GM12872 (cell line): ENCODE measurements around the gene IREB2.

ENCODE experiments used
- CTCF ChIP-seq: IDR thresholded peaks from 3 replicates; pipeline ENCODE4 v1.5.1; 2011; ENCODE audit warnings: low read depth, mild to moderate bottlenecking, low read length, moderate library complexity; ENCODE audit not compliant: insufficient read depth

The IREB2 gene

DNA sequence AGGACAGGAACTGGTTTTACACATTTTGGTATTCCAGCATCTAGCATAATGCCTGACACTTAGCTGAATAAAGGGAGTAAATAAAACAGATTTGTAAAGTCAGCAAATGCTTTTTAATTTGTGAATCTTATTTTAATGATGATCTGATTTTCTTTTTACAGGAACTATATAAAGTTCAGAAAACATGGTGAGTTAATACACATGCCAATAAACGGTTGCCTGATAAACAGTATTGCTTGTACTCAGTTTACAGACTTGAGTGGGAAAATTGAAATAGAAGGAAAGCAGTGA lies 103.7 kb downstream of the IREB2 start:
- TF ChIP-seq CTCF, result no peak

GRCh38 chr15:78542647-78543046 lies 104.6 kb downstream of the IREB2 start:
- no peak for TF ChIP-seq CTCF

DNA sequence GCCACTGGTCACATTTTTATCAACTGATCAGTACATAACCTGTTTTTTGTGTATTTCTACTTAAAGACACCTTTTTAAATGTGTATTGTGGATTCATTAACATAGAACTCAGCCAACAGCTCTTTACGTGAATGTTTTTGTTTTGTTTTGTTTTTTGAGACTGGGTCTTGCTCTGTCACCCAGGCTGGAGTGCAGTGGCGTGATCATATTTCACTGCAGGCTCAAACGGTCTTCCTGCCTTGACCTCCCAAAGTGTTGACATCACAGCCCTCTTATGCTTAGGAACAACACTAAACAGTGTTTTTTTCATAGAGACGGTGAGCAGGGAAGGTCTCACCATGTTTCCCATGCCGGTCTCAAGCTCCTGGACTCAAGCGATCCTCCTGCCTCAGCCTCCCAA lies 112.2 kb downstream of the IREB2 start:
- TF ChIP-seq CTCF, result no peak

DNA sequence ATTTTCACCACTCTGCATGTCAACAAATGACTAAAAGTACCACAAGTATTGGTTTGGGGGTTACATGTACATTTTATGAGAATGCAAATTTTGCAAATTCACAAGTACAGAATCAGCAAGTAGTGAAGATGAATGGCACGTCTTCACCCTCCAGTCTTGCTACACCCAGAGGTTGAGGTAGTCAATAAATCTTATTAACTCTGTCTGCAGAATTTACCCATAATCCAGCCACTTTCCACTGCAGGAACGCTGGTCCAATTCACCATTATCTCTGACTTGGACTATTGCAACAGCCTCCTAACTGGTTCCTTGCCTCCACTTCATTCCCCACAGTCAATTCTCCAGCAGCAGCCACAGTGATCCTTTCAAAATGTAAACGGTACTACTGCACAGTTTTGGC lies 112.8 kb downstream of the IREB2 start:
- no peak for TF ChIP-seq CTCF
